Brain microvascular endothelial cell (primary cell): ENCODE data around the gene ADGRL3.

Experiments used
- DNase-seq: peaks from one replicate; pipeline ENCODE4 v3.0.0-alpha.2; 2020
- H3K27ac ChIP-seq: fragments of 250-450 bp; sonication (Bioruptor Pico); 2 replicates; pipeline ENCODE4 v1.5.1; 2020; ENCODE audit warnings: mild to moderate bottlenecking, moderate library complexity
- H3K27me3 ChIP-seq: fragments of 250-450 bp; sonication (Bioruptor Pico); replicated peaks from 2 replicates; pipeline ENCODE4 v1.5.1; 2020; ENCODE audit warnings: mild to moderate bottlenecking
- H3K36me3 ChIP-seq: fragments of 250-450 bp; sonication (Bioruptor Pico); replicated peaks from 2 replicates; pipeline ENCODE4 v1.5.1; 2020; ENCODE audit warnings: mild to moderate bottlenecking
- H3K4me3 ChIP-seq: 2 replicates; pipeline ENCODE4 v1.5.1; 2011; ENCODE audit warnings: low read depth, mild to moderate bottlenecking, control low read depth, low read length, moderate library complexity
- in situ Hi-C: cut with HindIII; loops from 2 replicates; pipeline ENCODE4 v1.10.0; 2017; ENCODE audit warnings: low sequenced_read_pairs, low pct_ligation_motif_present
- TF ChIP-seq, protein P1 (sequence below): IDR thresholded peaks from 2 replicates; pipeline ENCODE4 v1.5.1; 2011; ENCODE audit warnings: low read depth, mild to moderate bottlenecking, moderate library complexity, low read length, control low read depth, inconsistent platforms; ENCODE audit errors: missing control alignments

ADGRL3 gene

DNA sequence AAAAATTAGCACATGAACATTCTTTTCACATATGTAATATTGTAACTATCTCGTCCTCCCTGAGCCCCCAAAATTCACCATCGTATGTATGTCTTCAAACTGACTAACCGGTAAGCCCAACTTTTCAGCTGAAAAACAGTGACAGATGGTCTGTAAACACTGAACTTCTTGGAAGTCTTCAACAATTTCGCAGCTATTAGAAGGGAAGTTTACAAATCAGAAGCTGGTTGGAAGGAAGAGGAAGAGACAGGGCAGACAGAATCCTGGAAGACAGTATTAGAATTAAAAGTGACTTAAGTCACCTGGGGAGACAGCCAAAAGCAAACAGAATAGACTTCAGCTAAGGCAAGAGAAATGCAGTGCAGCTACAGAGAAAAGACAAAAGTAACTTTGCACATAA, 858.4 kb downstream of the ADGRL3 start:
- TF ChIP-seq, protein P1, sequence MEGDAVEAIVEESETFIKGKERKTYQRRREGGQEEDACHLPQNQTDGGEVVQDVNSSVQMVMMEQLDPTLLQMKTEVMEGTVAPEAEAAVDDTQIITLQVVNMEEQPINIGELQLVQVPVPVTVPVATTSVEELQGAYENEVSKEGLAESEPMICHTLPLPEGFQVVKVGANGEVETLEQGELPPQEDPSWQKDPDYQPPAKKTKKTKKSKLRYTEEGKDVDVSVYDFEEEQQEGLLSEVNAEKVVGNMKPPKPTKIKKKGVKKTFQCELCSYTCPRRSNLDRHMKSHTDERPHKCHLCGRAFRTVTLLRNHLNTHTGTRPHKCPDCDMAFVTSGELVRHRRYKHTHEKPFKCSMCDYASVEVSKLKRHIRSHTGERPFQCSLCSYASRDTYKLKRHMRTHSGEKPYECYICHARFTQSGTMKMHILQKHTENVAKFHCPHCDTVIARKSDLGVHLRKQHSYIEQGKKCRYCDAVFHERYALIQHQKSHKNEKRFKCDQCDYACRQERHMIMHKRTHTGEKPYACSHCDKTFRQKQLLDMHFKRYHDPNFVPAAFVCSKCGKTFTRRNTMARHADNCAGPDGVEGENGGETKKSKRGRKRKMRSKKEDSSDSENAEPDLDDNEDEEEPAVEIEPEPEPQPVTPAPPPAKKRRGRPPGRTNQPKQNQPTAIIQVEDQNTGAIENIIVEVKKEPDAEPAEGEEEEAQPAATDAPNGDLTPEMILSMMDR: no peak
- Histone ChIP-seq H3K27ac (no peak overlapping the region), H3K36me3 (no peaks in the 10 kb centered on the region), H3K27me3 (no peaks in the 10 kb centered on the region), H3K4me3 (no peak overlapping the region)
- DNase-seq: no peak
- in situ Hi-C loops: no loop called here

DNA sequence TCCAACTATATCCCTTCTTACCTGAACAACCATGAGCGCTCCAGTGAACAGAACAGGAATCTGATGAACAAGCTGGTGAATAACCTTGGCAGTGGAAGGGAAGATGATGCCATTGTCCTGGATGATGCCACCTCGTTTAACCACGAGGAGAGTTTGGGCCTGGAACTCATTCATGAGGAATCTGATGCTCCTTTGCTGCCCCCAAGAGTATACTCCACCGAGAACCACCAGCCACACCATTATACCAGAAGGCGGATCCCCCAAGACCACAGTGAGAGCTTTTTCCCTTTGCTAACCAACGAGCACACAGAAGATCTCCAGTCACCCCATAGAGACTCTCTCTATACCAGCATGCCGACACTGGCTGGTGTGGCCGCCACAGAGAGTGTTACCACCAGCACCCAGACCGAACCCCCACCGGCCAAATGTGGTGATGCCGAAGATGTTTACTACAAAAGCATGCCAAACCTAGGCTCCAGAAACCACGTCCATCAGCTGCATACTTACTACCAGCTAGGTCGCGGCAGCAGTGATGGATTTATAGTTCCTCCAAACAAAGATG, 870.2 kb downstream of the ADGRL3 start:
- in situ Hi-C loops: no loop called here
- TF ChIP-seq, protein P1: no peak

DNA sequence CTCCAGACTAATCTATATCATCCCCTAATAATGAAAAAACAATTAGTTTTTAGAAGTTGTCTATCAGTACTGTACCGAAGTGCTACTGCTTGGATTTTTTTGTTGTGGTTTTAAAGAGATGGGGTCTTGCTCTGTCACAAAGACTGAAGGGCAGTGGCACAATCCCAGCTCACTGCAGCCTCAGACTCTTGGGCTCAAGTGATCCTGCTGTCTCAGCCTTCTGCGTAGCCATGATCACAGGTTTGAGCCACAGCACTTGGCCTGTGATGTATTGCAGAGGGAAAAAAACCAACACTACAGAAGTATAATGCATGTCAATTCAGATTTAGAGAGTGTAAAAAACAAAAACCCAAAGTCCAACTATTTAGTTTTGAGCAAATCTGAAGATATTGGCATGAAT, 875.0 kb downstream of the ADGRL3 start:
- Histone ChIP-seq H3K36me3 (no peaks in the 10 kb centered on the region), H3K27me3 (no peaks in the 10 kb centered on the region), H3K27ac (no peak overlapping the region), H3K4me3 (no peak overlapping the region)
- no peak for DNase-seq
- TF ChIP-seq, protein P1: no peak
- in situ Hi-C loops: no loop called here

More for the DNA sequence above, 870.2 kb downstream of the ADGRL3 start:
- Histone ChIP-seq H3K27me3 (no peaks in the 10 kb centered on the region), H3K4me3 (no peak overlapping the region), H3K36me3 (no peaks in the 10 kb centered on the region), H3K27ac (no peak overlapping the region)
- DNase-seq: no peak

DNA sequence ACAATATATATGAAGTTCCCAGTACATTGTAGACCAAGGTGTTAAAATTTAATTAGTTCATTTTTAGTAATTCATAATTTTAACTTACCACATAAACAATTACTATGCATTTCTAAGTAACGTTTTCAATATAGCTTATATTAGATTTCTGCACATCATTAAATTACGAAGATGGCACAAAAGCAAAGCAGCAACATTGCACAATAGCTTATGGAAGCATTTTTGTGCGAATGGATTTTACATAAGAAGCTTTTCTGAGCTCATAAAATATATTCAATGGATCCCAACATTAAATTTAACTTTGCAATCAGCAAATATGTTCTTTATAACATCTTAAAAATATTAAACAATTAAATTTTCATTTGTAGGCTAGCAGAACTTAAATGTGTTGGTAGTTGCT, 875.4 kb downstream of the ADGRL3 start:
- no peaks in the 10 kb centered on the region for H3K27me3 ChIP-seq
- DNase-seq: no peak
- H3K36me3 ChIP-seq: no peaks in the 10 kb centered on the region
- TF ChIP-seq, protein P1: no peak
- no peak overlapping the region for H3K4me3 ChIP-seq
- in situ Hi-C loops: no loop called here
- no peak overlapping the region for H3K27ac ChIP-seq

DNA sequence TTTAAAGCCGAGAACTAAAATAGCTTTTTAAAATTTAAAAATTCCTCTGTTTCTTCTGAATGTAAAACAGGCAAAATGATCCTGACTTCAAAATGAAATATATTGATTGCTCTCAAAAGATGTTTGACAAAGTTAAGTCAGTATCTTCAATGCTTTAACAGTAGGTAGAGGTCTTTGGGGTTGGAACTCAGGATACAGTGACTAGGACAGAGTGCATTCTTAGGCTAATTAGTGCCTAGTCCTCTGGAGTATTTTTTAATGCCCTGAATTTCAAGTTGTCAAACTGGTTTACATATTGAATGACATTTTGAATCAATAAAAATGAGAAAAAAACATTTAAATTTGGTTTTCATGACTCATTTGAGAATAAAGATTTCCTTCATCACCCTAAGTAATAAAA, 877.3 kb downstream of the ADGRL3 start:
- H3K27ac ChIP-seq: no peak overlapping the region
- no peaks in the 10 kb centered on the region for H3K27me3 ChIP-seq
- TF ChIP-seq, protein P1: no peak
- no peak for DNase-seq
- no peaks in the 10 kb centered on the region for H3K36me3 ChIP-seq
- no peak overlapping the region for H3K4me3 ChIP-seq
- in situ Hi-C loops: no loop called here

DNA sequence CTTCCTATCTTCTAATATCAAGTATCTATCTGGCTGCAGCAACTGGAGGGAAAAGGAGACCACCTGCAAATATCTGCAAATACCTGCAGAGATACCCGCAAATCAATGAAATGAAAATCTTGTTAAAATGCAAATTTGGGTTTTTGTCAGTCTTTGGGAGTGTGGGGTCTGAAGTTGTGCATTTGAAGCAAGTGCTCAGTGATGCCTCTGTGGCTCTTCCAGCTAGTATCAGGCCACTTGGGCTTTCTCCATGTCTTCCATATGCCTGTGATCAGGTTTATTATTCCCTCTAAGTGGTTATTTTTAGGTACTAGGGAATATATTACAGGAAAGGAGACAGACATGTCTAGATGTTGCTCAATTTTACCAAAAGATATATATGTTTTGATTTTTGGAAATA, 880.3 kb downstream of the ADGRL3 start:
- DNase-seq: no peak
- no peak overlapping the region for H3K4me3 ChIP-seq
- H3K36me3 ChIP-seq: no peaks in the 10 kb centered on the region
- no peaks in the 10 kb centered on the region for H3K27me3 ChIP-seq
- TF ChIP-seq, protein P1: no peak
- no peak overlapping the region for H3K27ac ChIP-seq
- in situ Hi-C loops: no loop called here
